Measurements from ENCODE around the gene GPRC5A. TPM values are rescaled to one million over a fixed set of nuclear protein-coding genes. Genes with fewer than 3 reads are reported as not detected.

GPRC5A gene
- total and polyA plus RNA-seq, 2 donors (not counting 1 experiment from before 2014, with no cell fraction given): 4.8 to 46.8 TPM

GRCh38 chr12:12908252-12908651 is 16.9 kb downstream of the GPRC5A start:
- no peak overlapping the region for H2AFZ ChIP-seq (ENCODE audit: low read length)
- no peaks in the 10 kb centered on the region for H3K9me3 ChIP-seq (ENCODE audit: control insufficient read depth, insufficient read depth, low read depth, low read length)
- no peak overlapping the region for H3K9ac ChIP-seq (ENCODE audit: insufficient read depth, low read length)
- H3K79me2 ChIP-seq (ENCODE audit: control insufficient read depth, insufficient read depth, low read length): peaks cover 16% of the 10 kb centered on the region
- DNase-seq (ENCODE audit: low read depth in 2 of 2): no peak
- no peaks in the 10 kb centered on the region for H4K20me1 ChIP-seq (ENCODE audit: control insufficient read depth, extremely low read depth, insufficient read depth, low read length)
- no peak for TF ChIP-seq CTCF (conservative IDR thresholded peaks at IDR 0.05 in 1 of 2, IDR thresholded peaks at IDR 0.05 in 1 of 2; ENCODE audit: low read depth in 1 of 2, low read length in 2 of 2)
- no peak for TF ChIP-seq EZH2 (IDR thresholded peaks at IDR 0.05; ENCODE audit: low read length, missing control alignments)
- no peak overlapping the region for H3K4me3 ChIP-seq (replicated peaks in 1 of 4; ENCODE audit: control extremely low read depth in 1 of 4, insufficient read depth in 1 of 4, low read depth in 3 of 4, low read length in 4 of 4)
- H3K27me3 ChIP-seq (ENCODE audit: control insufficient read depth, insufficient read depth, low read length): no peaks in the 10 kb centered on the region
- peaks cover 13% of the 10 kb centered on the region for H3K36me3 ChIP-seq (ENCODE audit: control insufficient read depth, insufficient read depth, low read length)
- H3K4me1 ChIP-seq (ENCODE audit: control insufficient read depth, extremely low read depth, insufficient read depth, low read length): peaks cover 3% of the 10 kb centered on the region
- no peak overlapping the region for H3K27ac ChIP-seq (ENCODE audit: insufficient read depth, low read length)
- no peak overlapping the region for H3K4me2 ChIP-seq (ENCODE audit: extremely low read depth, insufficient read depth, low read length)

GRCh38 chr12:12908711-12909110 is 17.3 kb downstream of the GPRC5A start:
- Histone ChIP-seq H3K9me3 (ENCODE audit: control insufficient read depth, insufficient read depth, low read depth, low read length) (no peaks in the 10 kb centered on the region), H3K27ac (ENCODE audit: insufficient read depth, low read length) (no peak overlapping the region), H3K4me2 (ENCODE audit: extremely low read depth, insufficient read depth, low read length) (no peak overlapping the region), H3K36me3 (ENCODE audit: control insufficient read depth, insufficient read depth, low read length) (peaks cover 13% of the 10 kb centered on the region), H3K79me2 (ENCODE audit: control insufficient read depth, insufficient read depth, low read length) (peaks cover 16% of the 10 kb centered on the region), H3K27me3 (ENCODE audit: control insufficient read depth, insufficient read depth, low read length) (no peaks in the 10 kb centered on the region), H3K4me1 (ENCODE audit: control insufficient read depth, extremely low read depth, insufficient read depth, low read length) (peaks cover 3% of the 10 kb centered on the region), H4K20me1 (ENCODE audit: control insufficient read depth, extremely low read depth, insufficient read depth, low read length) (no peaks in the 10 kb centered on the region), H2AFZ (ENCODE audit: low read length) (no peak overlapping the region), H3K9ac (ENCODE audit: insufficient read depth, low read length) (no peak overlapping the region), H3K4me3 (replicated peaks in 1 of 4; ENCODE audit: control extremely low read depth in 1 of 4, insufficient read depth in 1 of 4, low read depth in 3 of 4, low read length in 4 of 4) (no peak overlapping the region)
- no peak for TF ChIP-seq CTCF (conservative IDR thresholded peaks at IDR 0.05 in 1 of 2, IDR thresholded peaks at IDR 0.05 in 1 of 2; ENCODE audit: low read depth in 1 of 2, low read length in 2 of 2)
- TF ChIP-seq EZH2 (IDR thresholded peaks at IDR 0.05; ENCODE audit: low read length, missing control alignments): no peak
- no peak for DNase-seq (ENCODE audit: low read depth in 2 of 2)

- no peak overlapping the region for H3K27ac ChIP-seq (ENCODE audit: insufficient read depth, low read length)
- no peak overlapping the region for H3K9ac ChIP-seq (ENCODE audit: insufficient read depth, low read length)
- no peak overlapping the region for H2AFZ ChIP-seq (ENCODE audit: low read length)
- no peak overlapping the region for H3K4me2 ChIP-seq (ENCODE audit: extremely low read depth, insufficient read depth, low read length)
- H3K4me1 ChIP-seq (ENCODE audit: control insufficient read depth, extremely low read depth, insufficient read depth, low read length): peaks cover 3% of the 10 kb centered on the region
- no peaks in the 10 kb centered on the region for H3K9me3 ChIP-seq (ENCODE audit: control insufficient read depth, insufficient read depth, low read depth, low read length)
- TF ChIP-seq CTCF (conservative IDR thresholded peaks at IDR 0.05 in 1 of 2, IDR thresholded peaks at IDR 0.05 in 1 of 2; ENCODE audit: low read depth in 1 of 2, low read length in 2 of 2) (no peak), EZH2 (IDR thresholded peaks at IDR 0.05; ENCODE audit: low read length, missing control alignments) (no peak)
- peaks cover 13% of the 10 kb centered on the region for H3K36me3 ChIP-seq (ENCODE audit: control insufficient read depth, insufficient read depth, low read length)
- peaks cover 12% of the 10 kb centered on the region for H3K79me2 ChIP-seq (ENCODE audit: control insufficient read depth, insufficient read depth, low read length)
- no peak overlapping the region for H3K4me3 ChIP-seq (replicated peaks in 1 of 4; ENCODE audit: control extremely low read depth in 1 of 4, insufficient read depth in 1 of 4, low read depth in 3 of 4, low read length in 4 of 4)
- H3K27me3 ChIP-seq (ENCODE audit: control insufficient read depth, insufficient read depth, low read length): no peaks in the 10 kb centered on the region
- H4K20me1 ChIP-seq (ENCODE audit: control insufficient read depth, extremely low read depth, insufficient read depth, low read length): no peaks in the 10 kb centered on the region
- DNase-seq (ENCODE audit: low read depth in 2 of 2): no peak
These were observed 18.0 kb downstream of the GPRC5A start for GRCh38 chr12:12909228-12909994.
